Ovary (tissue), 9 donors: Measurements from ENCODE around the gene VPS8. TPM values are rescaled to one million over a fixed set of nuclear protein-coding genes. Genes with fewer than 3 reads are reported as not detected.
A peak's percentile ranks its signal among the peaks of the same experiment; 100 is the strongest.

ENCODE experiments used
- DNase-seq, 5 donors: peaks; one replicate each; pipeline ENCODE4 v3.0.0-alpha.2; 2019 to 2020
- H3K27ac ChIP-seq, 2 donors: fragments of 200-600 bp; one replicate each; pipeline versions ENCODE4 v1.5.1 to v1.8.0; 2019 to 2022
- H3K27me3 ChIP-seq: fragments of 200-600 bp; one replicate; pipeline ENCODE4 v1.8.0; 2022
- H3K36me3 ChIP-seq: fragments of 200-600 bp; sonication (generic); one replicate; pipeline ENCODE4 v1.5.1; 2019
- H3K4me1 ChIP-seq: one replicate; pipeline ENCODE4 v1.8.1; 2013; ENCODE audit warnings: mild to moderate bottlenecking, moderate library complexity; ENCODE audit not compliant: insufficient read depth
- H3K4me3 ChIP-seq: fragments of 200-600 bp; sonication (generic); one replicate; pipeline ENCODE4 v1.5.1; 2017
- H3K9me3 ChIP-seq, 2 donors: fragments of 200-600 bp in 1 of 2; sonication (generic) in 1 of 2; one replicate each; pipeline versions ENCODE4 v1.5.1 to v1.8.1; 2013 to 2019; ENCODE audit warnings: mild to moderate bottlenecking in 1 of 2, moderate library complexity in 1 of 2
- EP300 ChIP-seq: sonication (generic); formaldehyde crosslinking; IDR thresholded peaks from one replicate; pipeline ENCODE4 v1.6.1; 2017; ENCODE audit warnings: antibody characterized with exemption
- POLR2A ChIP-seq: fragments of 450-650 bp; IDR thresholded peaks from one replicate; pipeline ENCODE4 v1.6.1; 2017; ENCODE audit warnings: antibody characterized with exemption, mild to moderate bottlenecking, moderate library complexity
- WGBS, 3 donors: extraction: QIAGEN DNeasy Blood & Tissue Kit in 1 of 3; methylation state at CpG; one replicate each; pipeline versions ENCODE4 v1.1.5 to v1.1.7; 2013 to 2017; 5-methylcytosine and 5-hydroxymethylcytosine counted together
- intact Hi-C, 4 donors: fragments of 100-400 bp; cut with DNase I; formaldehyde crosslinking; loops; one replicate each; pipeline versions ENCODE4 v1.11.0 to v1.15.1; 2022 to 2023
- polyA plus RNA-seq, 2 donors: library from polyadenylated mRNA; stranded (reverse); fragments of 200-250 nt in 1 of 2; fragments of 350-450 nt in 1 of 2; fragmentation: Illumina TruSeq in 1 of 2; extraction: RNeasy Lipid Tissue Mini Kit (QIAGEN cat#74804) in 1 of 2; gene quantifications; one replicate each; pipeline ENCODE4 v1.2.3, GENCODE V29; 2013 to 2014
- total RNA-seq, 7 donors: library from RNA; depleted of rRNA in 2 of 7; stranded (reverse); fragments of >200 nt in 2 of 7; fragmentation: NEBNext Ultra II Directional in 3 of 7; extraction: Animal tissue kit (Norgen Biotek cat#: 25700) in 3 of 7; gene quantifications; one replicate each; pipeline versions ENCODE4 v1.1.0 to v1.2.4, GENCODE V29; 2016 to 2023
- TF ChIP-seq, protein P1 (sequence below), 3 donors: fragments of 450-650 bp in 2 of 3; fragments of 200-600 bp in 1 of 3; IDR thresholded peaks; one replicate each; pipeline versions ENCODE4 v1.5.1 to v1.8.0; 2016 to 2022; ENCODE audit warnings: antibody characterized with exemption in 3 of 3, mild to moderate bottlenecking in 1 of 3
- donor health status: DM: no; HTN: no; CAD: no; lungs with moderate emphysema.
- donor health status: DM: no; HTN: no; CAD: no.
- donor health status: Bipolar disorder and iron deficiency.
- donor health status: DM: yes; HTN: yes; CAD: no.
- donor health status: DM: no; HTN: no; CAD: no.
- donor health status: DM: yes; HTN: yes; CAD: no.

The VPS8 gene
- total and polyA plus RNA-seq, 9 donors: 15.0 to 58.8 (median 42.7) TPM

DNA sequence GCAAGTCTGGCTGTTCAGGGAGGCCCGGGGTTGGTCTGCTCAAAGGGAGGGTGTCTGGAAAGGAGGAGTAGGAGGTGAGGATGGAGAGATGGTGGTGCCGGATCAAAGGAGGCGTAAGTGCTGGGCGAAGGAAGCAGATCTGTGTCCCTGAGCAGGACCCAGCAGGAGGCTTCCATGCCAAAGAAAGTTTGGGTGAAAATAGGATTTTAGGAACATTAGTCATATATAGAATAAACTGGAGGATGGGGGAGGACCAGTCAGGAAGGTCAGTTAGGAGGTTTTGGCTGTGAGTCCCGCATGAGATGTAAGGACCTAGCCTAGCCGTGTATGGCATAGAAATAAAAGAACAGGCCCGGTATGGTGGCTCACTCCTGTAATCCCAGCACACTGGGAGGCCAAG is 28.6 kb upstream of the VPS8 start:
- H3K4me3 ChIP-seq: no peak overlapping the region
- no peak overlapping the region for H3K27ac ChIP-seq
- H3K36me3 ChIP-seq: no peaks in the 10 kb centered on the region
- no peak for DNase-seq
- no peaks in the 10 kb centered on the region for H3K27me3 ChIP-seq
- 88 to 91% (median 90%) methylated on average over 7 of the region's 7 CpGs for WGBS, 3 donors
- H3K4me1 ChIP-seq: peaks cover 6% of the 10 kb centered on the region
- no peaks in the 10 kb centered on the region for H3K9me3 ChIP-seq
- intact Hi-C loops: no loop called here
- no peak for TF ChIP-seq POLR2A
- no peak for TF ChIP-seq EP300
- TF ChIP-seq, protein P1, sequence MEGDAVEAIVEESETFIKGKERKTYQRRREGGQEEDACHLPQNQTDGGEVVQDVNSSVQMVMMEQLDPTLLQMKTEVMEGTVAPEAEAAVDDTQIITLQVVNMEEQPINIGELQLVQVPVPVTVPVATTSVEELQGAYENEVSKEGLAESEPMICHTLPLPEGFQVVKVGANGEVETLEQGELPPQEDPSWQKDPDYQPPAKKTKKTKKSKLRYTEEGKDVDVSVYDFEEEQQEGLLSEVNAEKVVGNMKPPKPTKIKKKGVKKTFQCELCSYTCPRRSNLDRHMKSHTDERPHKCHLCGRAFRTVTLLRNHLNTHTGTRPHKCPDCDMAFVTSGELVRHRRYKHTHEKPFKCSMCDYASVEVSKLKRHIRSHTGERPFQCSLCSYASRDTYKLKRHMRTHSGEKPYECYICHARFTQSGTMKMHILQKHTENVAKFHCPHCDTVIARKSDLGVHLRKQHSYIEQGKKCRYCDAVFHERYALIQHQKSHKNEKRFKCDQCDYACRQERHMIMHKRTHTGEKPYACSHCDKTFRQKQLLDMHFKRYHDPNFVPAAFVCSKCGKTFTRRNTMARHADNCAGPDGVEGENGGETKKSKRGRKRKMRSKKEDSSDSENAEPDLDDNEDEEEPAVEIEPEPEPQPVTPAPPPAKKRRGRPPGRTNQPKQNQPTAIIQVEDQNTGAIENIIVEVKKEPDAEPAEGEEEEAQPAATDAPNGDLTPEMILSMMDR (IDR thresholded peaks at IDR 0.05): no peak

DNA sequence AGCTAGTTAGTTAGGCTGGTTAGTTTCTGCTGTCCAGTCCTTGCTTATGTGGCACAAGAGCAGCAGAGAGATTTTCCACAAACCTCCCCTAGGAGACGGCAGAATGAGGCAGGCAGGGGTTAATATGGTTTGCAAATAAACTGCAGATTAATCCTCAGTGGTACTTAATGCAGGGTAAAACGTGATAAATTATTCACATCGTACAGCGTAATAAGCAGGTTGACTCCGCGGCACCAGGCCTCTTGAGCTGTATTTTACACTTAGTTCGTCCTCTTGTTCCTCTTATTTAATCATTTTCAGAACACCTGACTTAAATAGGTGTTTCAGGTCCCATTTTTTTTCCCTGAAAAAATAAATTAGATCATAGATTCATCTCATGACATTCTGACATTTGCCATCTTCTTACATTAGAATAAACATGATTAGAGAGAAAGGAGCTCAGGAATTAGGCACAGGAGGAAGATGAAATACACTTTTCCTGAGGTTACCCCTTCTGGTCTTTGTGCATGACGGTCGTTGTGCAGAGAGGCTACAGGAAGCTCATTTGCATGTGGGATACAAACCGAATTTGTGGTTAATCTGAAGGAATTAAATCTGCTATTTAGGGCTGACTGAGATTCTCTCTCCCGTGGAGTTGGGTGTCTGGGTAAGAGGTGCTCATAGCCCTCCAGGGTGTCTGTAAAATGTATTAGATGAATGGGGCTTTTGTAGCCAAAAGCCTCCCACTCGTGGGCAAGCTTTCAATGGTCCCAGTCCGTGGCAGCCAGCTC is 27.1 kb upstream of the VPS8 start:
- no peaks in the 10 kb centered on the region for H3K9me3 ChIP-seq
- H3K4me3 ChIP-seq: no peak overlapping the region
- intact Hi-C loops: no loop called here
- WGBS, 3 donors: 72 to 80% (median 76%) methylated on average over 13 of the region's 13 CpGs
- DNase-seq: no peak
- TF ChIP-seq POLR2A (no peak), EP300 (no peak)
- TF ChIP-seq, protein P1 (IDR thresholded peaks at IDR 0.05): no peak
- peaks cover 6% of the 10 kb centered on the region for H3K4me1 ChIP-seq
- H3K27ac ChIP-seq: no peak overlapping the region
- no peaks in the 10 kb centered on the region for H3K36me3 ChIP-seq
- H3K27me3 ChIP-seq: no peaks in the 10 kb centered on the region

DNA sequence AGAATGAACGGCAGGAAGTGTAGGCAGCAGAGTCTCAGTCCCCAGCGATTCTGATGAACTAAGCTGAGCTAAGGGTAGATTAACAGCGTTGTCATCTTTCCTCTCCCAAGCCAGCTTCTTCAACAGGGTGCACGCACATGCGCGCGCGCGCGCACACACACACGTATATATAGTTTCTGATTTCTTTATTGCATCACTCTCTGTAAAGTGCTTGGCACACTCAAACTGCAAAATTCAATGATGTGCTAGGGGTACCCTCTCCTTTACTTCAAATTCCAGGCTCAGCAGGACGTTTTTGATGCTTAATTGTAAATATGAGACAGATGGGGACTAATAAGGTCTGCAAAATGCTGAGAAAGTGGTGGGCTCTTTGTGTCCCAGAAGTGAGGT is 26.1 kb upstream of the VPS8 start:
- WGBS, 3 donors: 80 to 83% (median 82%) methylated on average over 12 of the region's 12 CpGs

DNA sequence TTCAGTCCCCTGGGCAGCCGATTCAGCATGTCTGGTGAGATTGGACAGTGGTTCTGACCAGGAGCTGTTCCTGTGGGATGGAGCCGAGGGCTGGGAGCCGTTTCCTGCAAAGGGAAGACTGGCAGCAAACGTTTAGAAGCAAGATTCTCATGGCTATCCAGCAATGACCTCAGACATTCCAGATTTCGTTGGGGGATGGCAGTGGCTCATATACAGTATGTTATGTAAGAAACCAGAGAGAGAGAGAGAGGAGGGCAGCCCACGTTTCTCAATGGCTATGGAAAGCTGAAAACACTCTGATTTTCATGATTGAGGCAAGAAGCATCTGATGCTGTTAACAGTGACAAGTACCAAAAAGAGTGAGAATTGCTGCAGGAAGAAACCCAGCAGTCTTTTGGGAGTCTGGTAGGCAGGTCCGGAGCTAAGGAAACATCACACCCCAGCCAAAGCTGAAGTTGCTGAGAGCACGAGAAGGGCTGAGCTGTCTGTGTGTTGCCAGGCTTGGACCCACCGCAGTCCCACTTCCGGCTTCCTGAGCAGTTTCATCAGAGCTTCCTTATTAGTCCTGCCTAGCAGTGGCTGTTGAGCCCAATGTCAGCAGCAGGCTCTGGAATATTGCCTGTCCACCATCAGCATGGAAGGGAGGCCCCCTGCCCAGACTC is 25.6 kb upstream of the VPS8 start:
- Histone ChIP-seq H3K4me3 (no peak overlapping the region), H3K9me3 (no peaks in the 10 kb centered on the region), H3K27me3 (no peaks in the 10 kb centered on the region), H3K27ac (peak overlapping the region in 1 of 2 donors; percentile 52), H3K4me1 (peaks cover 6% of the 10 kb centered on the region), H3K36me3 (no peaks in the 10 kb centered on the region)
- WGBS, 3 donors: 4% methylated on average over 10 of the region's 10 CpGs
- no peak for TF ChIP-seq EP300
- TF ChIP-seq, protein P1 (IDR thresholded peaks at IDR 0.05): no peak
- TF ChIP-seq POLR2A: no peak
- intact Hi-C loops: no loop called here
- DNase-seq: peak; percentile 42 to 68 (median 56)

More for the DNA sequence above, 26.1 kb upstream of the VPS8 start:
- DNase-seq: no peak
- H3K9me3 ChIP-seq: no peaks in the 10 kb centered on the region
- no peak overlapping the region for H3K4me3 ChIP-seq
- no peak overlapping the region for H3K27ac ChIP-seq
- intact Hi-C loops: no loop called here
- peaks cover 6% of the 10 kb centered on the region for H3K4me1 ChIP-seq
- no peaks in the 10 kb centered on the region for H3K27me3 ChIP-seq
- no peak for TF ChIP-seq POLR2A
- TF ChIP-seq, protein P1 (IDR thresholded peaks at IDR 0.05): no peak
- no peak for TF ChIP-seq EP300
- H3K36me3 ChIP-seq: no peaks in the 10 kb centered on the region
